ENCODE data around the gene BANF2. TPM values are rescaled to one million over a fixed set of nuclear protein-coding genes. Genes with fewer than 3 reads are reported as not detected.

The BANF2 gene
- total RNA-seq, 4 donors from 2014 or later = not detected

GRCh38 chr20:17669306-17669931 lies 30.3 kb upstream of the BANF2 start:
- no peak for DNase-seq (ENCODE audit: low spot score in 2 of 2)
- TF ChIP-seq CTCF (IDR thresholded peaks at IDR 0.05) = no peak
- TF ChIP-seq POLR2AphosphoS5 (IDR thresholded peaks at IDR 0.05) = no peak
- Histone ChIP-seq H3K36me3 (no peaks in the 10 kb centered on the region), H3K4me3 (no peak overlapping the region), H3K4me1 (peaks cover 20% of the 10 kb centered on the region), H3K9me3 (no peaks in the 10 kb centered on the region), H3K27ac (no peak overlapping the region), H3K27me3 (no peaks in the 10 kb centered on the region)
- 85% methylated on average over 12 of the region's 12 CpGs for WGBS

- no peaks in the 10 kb centered on the region for H3K9me3 ChIP-seq
- H3K27ac ChIP-seq = no peak overlapping the region
- WGBS = 86% methylated on average over 1 of the region's 1 CpG
- H3K4me3 ChIP-seq = no peak overlapping the region
- peaks cover 29% of the 10 kb centered on the region for H3K4me1 ChIP-seq
- H3K36me3 ChIP-seq = no peaks in the 10 kb centered on the region
- no peak for DNase-seq (ENCODE audit: low spot score in 2 of 2)
- TF ChIP-seq POLR2A (IDR thresholded peaks at IDR 0.05) (no peak), CTCF (IDR thresholded peaks at IDR 0.05) (no peak), POLR2AphosphoS5 (IDR thresholded peaks at IDR 0.05) (no peak), EP300 (IDR thresholded peaks at IDR 0.05) (no peak)
- no peaks in the 10 kb centered on the region for H3K27me3 ChIP-seq
Observed at GRCh38 chr20:17671011-17671410, 28.8 kb upstream of the BANF2 start.

GRCh38 chr20:17671565-17671964 lies 28.2 kb upstream of the BANF2 start:
- no peaks in the 10 kb centered on the region for H3K9me3 ChIP-seq
- WGBS = 69% methylated on average over 4 of the region's 4 CpGs

GRCh38 chr20:17673084-17673483 lies 26.7 kb upstream of the BANF2 start:
- no peaks in the 10 kb centered on the region for H3K9me3 ChIP-seq
- H3K4me1 ChIP-seq = peaks cover 26% of the 10 kb centered on the region
- peak in 1 of 2 donors; percentile 30 for DNase-seq (ENCODE audit: low spot score in 2 of 2)
- TF ChIP-seq EP300 (IDR thresholded peaks at IDR 0.05) (no peak), POLR2AphosphoS5 (IDR thresholded peaks at IDR 0.05) (no peak), CTCF (IDR thresholded peaks at IDR 0.05) (no peak), POLR2A (IDR thresholded peaks at IDR 0.05) (no peak)
- H3K27ac ChIP-seq = no peak overlapping the region
- no peak overlapping the region for H3K4me3 ChIP-seq
- H3K27me3 ChIP-seq = no peaks in the 10 kb centered on the region
- peaks cover 13% of the 10 kb centered on the region for H3K36me3 ChIP-seq
- 91% methylated on average over 7 of the region's 7 CpGs for WGBS

More at GRCh38 chr20:17671565-17671964, 28.2 kb upstream of the BANF2 start:
- H3K4me3 ChIP-seq = no peak overlapping the region
- peak in 1 of 2 donors; percentile 39 for DNase-seq (ENCODE audit: low spot score in 2 of 2)
- H3K36me3 ChIP-seq = no peaks in the 10 kb centered on the region
- H3K4me1 ChIP-seq = peaks cover 26% of the 10 kb centered on the region
- H3K27me3 ChIP-seq = no peaks in the 10 kb centered on the region
- H3K27ac ChIP-seq = no peak overlapping the region
- no peak for TF ChIP-seq POLR2AphosphoS5 (IDR thresholded peaks at IDR 0.05)
- TF ChIP-seq POLR2A (IDR thresholded peaks at IDR 0.05) = no peak
- TF ChIP-seq CTCF (IDR thresholded peaks at IDR 0.05) = no peak
- TF ChIP-seq EP300 (IDR thresholded peaks at IDR 0.05) = no peak

- H3K9me3 ChIP-seq = no peaks in the 10 kb centered on the region
- 55% methylated on average over 9 of the region's 9 CpGs for WGBS
- no peaks in the 10 kb centered on the region for H3K27me3 ChIP-seq
- H3K4me3 ChIP-seq = no peak overlapping the region
- peaks cover 15% of the 10 kb centered on the region for H3K36me3 ChIP-seq
- TF ChIP-seq CTCF (IDR thresholded peaks at IDR 0.05) = no peak
- TF ChIP-seq POLR2A (IDR thresholded peaks at IDR 0.05) = no peak
- no peak for TF ChIP-seq EP300 (IDR thresholded peaks at IDR 0.05)
- peak in 1 of 3 donors; percentile 11 for TF ChIP-seq POLR2AphosphoS5 (IDR thresholded peaks at IDR 0.05)
- peak in 1 of 2 donors; percentile 73 for DNase-seq (ENCODE audit: low spot score in 2 of 2)
- H3K27ac ChIP-seq = peak overlapping the region; percentile 38
- H3K4me1 ChIP-seq = peaks cover 33% of the 10 kb centered on the region
Observed at GRCh38 chr20:17674722-17675518, 24.8 kb upstream of the BANF2 start.

Measured in suprapubic skin (tissue), 4 donors.